ENCODE data around the gene MGAT1. TPM values are rescaled to one million over a fixed set of nuclear protein-coding genes. Genes with fewer than 3 reads are reported as not detected.
A peak's percentile ranks its signal among the peaks of the same experiment; 100 is the strongest.

MGAT1 gene
- total RNA-seq, 1 experiment from 2014 or later, result 72.7 TPM

DNA sequence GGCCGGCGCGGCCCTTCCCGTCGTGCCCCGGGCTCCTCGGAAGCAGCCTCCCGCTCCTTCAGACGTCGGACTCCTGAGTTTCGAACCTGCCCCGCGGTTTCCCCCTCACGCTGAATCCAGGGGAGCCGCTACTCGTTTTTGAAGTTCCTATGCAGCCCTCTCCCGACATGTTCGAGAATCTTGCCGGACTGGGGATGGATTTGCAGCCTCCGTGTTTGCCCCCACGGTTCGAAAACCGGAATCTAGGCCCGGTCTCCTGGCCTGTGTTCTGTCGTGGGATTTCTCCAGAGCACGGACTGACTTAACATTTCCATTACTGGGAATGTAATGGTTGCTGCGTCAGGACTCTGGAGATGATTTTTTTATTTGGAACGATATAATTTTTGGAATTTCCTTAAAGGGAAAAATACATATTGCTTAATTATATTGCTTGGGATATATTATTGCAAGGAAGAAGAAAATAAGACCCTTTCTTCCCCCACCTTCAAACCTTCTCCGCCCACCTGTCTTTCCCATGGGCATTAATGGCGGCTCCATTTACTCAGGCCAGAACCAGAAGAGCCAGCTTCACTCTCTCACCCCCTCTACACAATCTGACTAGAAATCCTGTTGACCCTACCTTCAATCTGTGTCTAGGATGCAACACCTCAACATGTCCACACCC, 8.5 kb upstream of the MGAT1 start:
- Histone ChIP-seq H3K79me2 (ENCODE audit: insufficient read depth, low read length) (no peaks in the 10 kb centered on the region; the same call in 1 of the 2 replicates), H4K20me1 (ENCODE audit: control insufficient read depth, insufficient read depth, insufficient read length) (no peaks in the 10 kb centered on the region), H3K9ac (ENCODE audit: extremely low read depth, insufficient read length, low read length) (no peak overlapping the region), H3K23ac (ENCODE audit: insufficient read length, low read depth, low read length) (no peak overlapping the region), H4K5ac (ENCODE audit: insufficient read length, low read depth, low read length) (no peak overlapping the region), H2AK5ac (ENCODE audit: insufficient read length, low read length) (no peak overlapping the region), H3K23me2 (ENCODE audit: insufficient read length, low read depth, low read length, poor library complexity, severe bottlenecking) (peaks cover 15% of the 10 kb centered on the region), H4K91ac (ENCODE audit: insufficient read length, low read depth, low read length) (no peak overlapping the region), H3K4ac (ENCODE audit: low read depth, low read length) (no peak overlapping the region), H3K27me3 (ENCODE audit: insufficient read depth, low read length) (no peaks in the 10 kb centered on the region), H2BK12ac (ENCODE audit: insufficient read length, low read depth, low read length) (no peak overlapping the region), H2BK5ac (ENCODE audit: insufficient read length, low read length) (no peak overlapping the region), H3K56ac (ENCODE audit: insufficient read length, low read depth, low read length) (no peak overlapping the region), H3K9me3 (ENCODE audit: control insufficient read depth, low read depth, low read length) (no peaks in the 10 kb centered on the region), H3K4me1 (ENCODE audit: insufficient read depth, low read length) (peaks cover 11% of the 10 kb centered on the region), H2BK15ac (ENCODE audit: low read depth, low read length) (no peak overlapping the region), H2AFZ (ENCODE audit: low read length) (no peak overlapping the region), H2BK120ac (ENCODE audit: low read depth, low read length, poor library complexity, severe bottlenecking) (no peak overlapping the region), H4K8ac (replicated peaks; ENCODE audit: insufficient read length, low read depth, low read length) (no peak overlapping the region), H2BK20ac (ENCODE audit: low read depth, low read length, poor library complexity, severe bottlenecking) (no peak overlapping the region), H3K18ac (ENCODE audit: insufficient read length, low read depth, low read length) (no peak overlapping the region), H3K14ac (ENCODE audit: insufficient read depth, low read length) (peak overlapping the region; percentile 54), H3K4me2 (ENCODE audit: insufficient read depth, insufficient read length, low read length) (peak overlapping the region; percentile 81), H3T11ph (ENCODE audit: low read length) (no peak overlapping the region), H3K79me1 (ENCODE audit: insufficient read depth, low read depth, low read length, poor library complexity, severe bottlenecking) (no peaks in the 10 kb centered on the region), H3K27ac (ENCODE audit: insufficient read length, low read depth, low read length) (no peak overlapping the region)
- Mint-ChIP-seq H3K27me3 (ENCODE audit: low read depth) (peaks cover 5% of the 10 kb centered on the region), H3K4me1 (peaks cover 42 to 46% of the 10 kb centered on the region in 2 experiments), H3K9me3 (no peaks in the 10 kb centered on the region; a peak in 2 of 5 replicates), H3K36me3 (ENCODE audit: insufficient read depth in 1 of 3, low read depth in 3 of 3) (peaks cover 0 to 20% (median 11%) of the 10 kb centered on the region in 3 experiments; a peak in 3 of 7 replicates), H3K4me3 (peak overlapping the region; percentile 83 to 90), H3K27ac (peak overlapping the region; percentile 56 to 79 (median 77); a peak in 4 of 7 replicates)
- TF ChIP-seq, protein P1, sequence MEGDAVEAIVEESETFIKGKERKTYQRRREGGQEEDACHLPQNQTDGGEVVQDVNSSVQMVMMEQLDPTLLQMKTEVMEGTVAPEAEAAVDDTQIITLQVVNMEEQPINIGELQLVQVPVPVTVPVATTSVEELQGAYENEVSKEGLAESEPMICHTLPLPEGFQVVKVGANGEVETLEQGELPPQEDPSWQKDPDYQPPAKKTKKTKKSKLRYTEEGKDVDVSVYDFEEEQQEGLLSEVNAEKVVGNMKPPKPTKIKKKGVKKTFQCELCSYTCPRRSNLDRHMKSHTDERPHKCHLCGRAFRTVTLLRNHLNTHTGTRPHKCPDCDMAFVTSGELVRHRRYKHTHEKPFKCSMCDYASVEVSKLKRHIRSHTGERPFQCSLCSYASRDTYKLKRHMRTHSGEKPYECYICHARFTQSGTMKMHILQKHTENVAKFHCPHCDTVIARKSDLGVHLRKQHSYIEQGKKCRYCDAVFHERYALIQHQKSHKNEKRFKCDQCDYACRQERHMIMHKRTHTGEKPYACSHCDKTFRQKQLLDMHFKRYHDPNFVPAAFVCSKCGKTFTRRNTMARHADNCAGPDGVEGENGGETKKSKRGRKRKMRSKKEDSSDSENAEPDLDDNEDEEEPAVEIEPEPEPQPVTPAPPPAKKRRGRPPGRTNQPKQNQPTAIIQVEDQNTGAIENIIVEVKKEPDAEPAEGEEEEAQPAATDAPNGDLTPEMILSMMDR (conservative IDR thresholded peaks at IDR 0.05), result no peak
- DNase-seq, result no peak
- no CpG with 5 or more reads among the region's 30 CpGs for WGBS (ENCODE audit: extremely low coverage, insufficient read length, low lambda C conversion rate)
